ENCODE measurements around the gene C16orf96. TPM values are rescaled to one million over a fixed set of nuclear protein-coding genes. Genes with fewer than 3 reads are reported as not detected.
A peak's percentile ranks its signal among the peaks of the same experiment; 100 is the strongest.

The C16orf96 gene
- total RNA-seq, 6 donors from 2014 or later = 0.24 to 1.0 (median 0.46) TPM; not detected in 1

DNA sequence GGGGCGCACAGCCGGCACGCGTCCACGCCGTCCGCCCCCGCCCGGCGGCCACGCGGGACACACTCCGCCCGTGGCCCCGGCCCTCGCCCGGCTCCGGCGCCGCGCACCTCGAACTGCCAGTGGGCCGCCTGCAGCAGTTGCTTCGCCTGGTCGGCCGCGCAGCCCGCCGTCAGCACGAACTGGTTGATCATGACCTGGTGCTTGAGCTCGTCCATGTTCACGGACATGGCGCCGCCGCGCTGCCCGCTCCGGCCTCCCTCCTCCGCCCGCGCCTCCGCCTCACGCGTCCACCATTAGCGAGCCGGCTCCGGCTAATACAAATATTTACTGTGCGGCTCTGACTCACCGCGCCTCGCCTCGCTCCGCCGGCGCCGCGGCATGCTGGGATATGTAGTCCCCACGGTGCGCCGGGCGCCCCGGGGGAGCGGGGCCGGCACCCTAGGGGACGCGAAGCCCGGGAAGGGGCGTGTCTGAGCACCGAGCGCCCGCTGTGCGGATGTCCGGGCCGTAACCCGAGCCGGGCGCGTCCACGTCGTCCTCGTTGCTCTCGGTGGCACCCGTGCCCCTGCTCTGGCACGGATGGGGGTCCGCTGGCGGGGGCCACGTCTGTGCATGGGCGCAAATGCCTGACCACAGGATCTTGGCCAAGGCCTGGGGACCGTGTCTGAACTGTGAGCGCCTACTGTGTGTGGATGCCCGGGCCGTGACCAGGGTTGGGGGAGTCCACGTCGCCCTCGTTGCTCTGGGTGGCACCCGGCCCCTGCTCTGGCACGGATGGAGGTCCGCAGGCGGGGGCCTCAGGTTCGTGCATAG lies 58.6 kb downstream of the C16orf96 start, which contains the start of gene UBALD1:
UBALD1 (minus strand) TSS at position 318 of the 813 bp plus-strand sequence; CDS start at position 227, 91 bp downstream.
- peak; percentile 94 to 97 for DNase-seq
- H3K27ac ChIP-seq = peak within 1 kb of the TSS; percentile 90 to 96 (median 92)
- peak; percentile 82 to 83 for ATAC-seq (ENCODE audit: low FRiP score in 2 of 2)
- H3K36me3 ChIP-seq = peaks cover 0 to 7% (median 0%) of the 10 kb centered on the region in 4 donors
- no peaks in the 10 kb centered on the region for H3K9me3 ChIP-seq
- H3K27me3 ChIP-seq = no peaks in the 10 kb centered on the region
- H3K4me1 ChIP-seq = peaks cover 49 to 73% (median 61%) of the 10 kb centered on the region in 4 donors
- TF ChIP-seq POLR2A (IDR thresholded peaks at IDR 0.05) (peak in 3 of 4 donors; percentile 88 to 98 (median 97)), EP300 (IDR thresholded peaks at IDR 0.05) (peak in 1 of 4 donors; percentile 65), POLR2AphosphoS5 (IDR thresholded peaks at IDR 0.05) (peak; percentile 90 to 98)
- TF ChIP-seq, protein P1, sequence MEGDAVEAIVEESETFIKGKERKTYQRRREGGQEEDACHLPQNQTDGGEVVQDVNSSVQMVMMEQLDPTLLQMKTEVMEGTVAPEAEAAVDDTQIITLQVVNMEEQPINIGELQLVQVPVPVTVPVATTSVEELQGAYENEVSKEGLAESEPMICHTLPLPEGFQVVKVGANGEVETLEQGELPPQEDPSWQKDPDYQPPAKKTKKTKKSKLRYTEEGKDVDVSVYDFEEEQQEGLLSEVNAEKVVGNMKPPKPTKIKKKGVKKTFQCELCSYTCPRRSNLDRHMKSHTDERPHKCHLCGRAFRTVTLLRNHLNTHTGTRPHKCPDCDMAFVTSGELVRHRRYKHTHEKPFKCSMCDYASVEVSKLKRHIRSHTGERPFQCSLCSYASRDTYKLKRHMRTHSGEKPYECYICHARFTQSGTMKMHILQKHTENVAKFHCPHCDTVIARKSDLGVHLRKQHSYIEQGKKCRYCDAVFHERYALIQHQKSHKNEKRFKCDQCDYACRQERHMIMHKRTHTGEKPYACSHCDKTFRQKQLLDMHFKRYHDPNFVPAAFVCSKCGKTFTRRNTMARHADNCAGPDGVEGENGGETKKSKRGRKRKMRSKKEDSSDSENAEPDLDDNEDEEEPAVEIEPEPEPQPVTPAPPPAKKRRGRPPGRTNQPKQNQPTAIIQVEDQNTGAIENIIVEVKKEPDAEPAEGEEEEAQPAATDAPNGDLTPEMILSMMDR (IDR thresholded peaks at IDR 0.05) = peak in 1 of 6 experiments; percentile 23
- peak within 1 kb of the TSS; percentile 90 to 100 (median 96) for H3K4me3 ChIP-seq
- 14 to 18% methylated on average over 16 to 59 of the region's 100 CpGs for WGBS, 2 donors

GRCh38 chr16:4615384-4616046 lies 59.4 kb downstream of the C16orf96 start:
- Histone ChIP-seq H3K27ac (peak overlapping the region; percentile 90 to 96 (median 92)), H3K4me1 (peaks cover 49 to 72% (median 61%) of the 10 kb centered on the region in 4 donors), H3K27me3 (no peaks in the 10 kb centered on the region), H3K4me3 (peak overlapping the region in 3 of 4 donors; percentile 96 to 100 (median 97)), H3K36me3 (no peaks in the 10 kb centered on the region), H3K9me3 (no peaks in the 10 kb centered on the region)
- DNase-seq (peak in 1 of 2 donors; percentile 85), ATAC-seq (ENCODE audit: low FRiP score in 2 of 2) (no peak)
- no peak for TF ChIP-seq POLR2AphosphoS5 (IDR thresholded peaks at IDR 0.05)
- WGBS, 2 donors = 76 to 88% methylated on average over 18 to 38 of the region's 39 CpGs

DNA sequence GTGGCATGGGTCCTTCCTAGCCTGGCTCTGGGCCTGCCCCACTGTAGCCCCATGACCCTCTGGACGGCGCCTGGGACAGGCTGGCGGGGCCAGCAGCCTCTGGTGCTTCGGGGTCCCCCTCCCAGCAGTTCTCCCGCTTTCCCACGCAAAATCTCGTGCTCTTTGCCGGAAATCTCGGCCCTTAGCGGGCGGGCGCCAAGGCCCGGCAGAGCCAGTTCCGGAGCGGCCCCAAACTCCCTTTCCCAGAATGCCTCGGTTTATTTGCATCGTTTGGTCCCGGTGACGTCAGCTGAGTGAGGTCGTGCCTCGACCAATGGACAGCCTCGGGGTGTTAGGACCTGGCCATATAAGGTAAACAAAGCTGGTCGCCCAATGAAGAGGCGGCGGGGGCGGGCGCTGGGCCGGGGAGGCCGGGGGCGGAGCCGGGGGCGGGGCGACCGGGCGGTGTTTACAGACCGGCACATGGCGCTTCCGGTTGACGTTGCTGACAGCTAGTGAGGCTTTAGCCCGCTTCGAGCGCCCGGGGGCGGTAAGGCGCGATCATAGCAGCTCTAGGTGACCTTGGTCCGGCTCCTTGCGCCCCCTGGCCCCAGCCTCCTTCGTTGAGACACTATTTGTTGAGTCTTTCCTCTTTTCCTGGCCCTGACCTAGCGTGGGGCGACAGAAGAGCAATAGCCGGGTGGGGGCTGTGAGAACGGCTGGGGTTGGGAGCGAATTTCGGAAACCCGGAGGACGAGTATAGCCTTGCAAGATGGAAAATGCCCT lies 60.1 kb downstream of the C16orf96 start:
- 0 to 5% methylated on average over 15 to 44 of the region's 57 CpGs for WGBS, 2 donors
- H3K4me3 ChIP-seq = peak overlapping the region; percentile 33 to 100 (median 76)
- H3K4me1 ChIP-seq = peaks cover 49 to 67% (median 60%) of the 10 kb centered on the region in 4 donors
- TF ChIP-seq, protein P1 (IDR thresholded peaks at IDR 0.05) = peak in 4 of 6 experiments; percentile 9 to 44 (median 38)
- TF ChIP-seq POLR2A (IDR thresholded peaks at IDR 0.05) (peak in 3 of 4 donors; percentile 47 to 83 (median 52)), EP300 (IDR thresholded peaks at IDR 0.05) (peak in 1 of 4 donors; percentile 46), POLR2AphosphoS5 (IDR thresholded peaks at IDR 0.05) (peak; percentile 82 to 85)
- H3K36me3 ChIP-seq = no peaks in the 10 kb centered on the region
- peak overlapping the region; percentile 94 to 97 (median 95) for H3K27ac ChIP-seq
- ATAC-seq (ENCODE audit: low FRiP score in 2 of 2) (peak; percentile 93 to 96), DNase-seq (peak; percentile 100)
- H3K27me3 ChIP-seq = no peaks in the 10 kb centered on the region
- no peaks in the 10 kb centered on the region for H3K9me3 ChIP-seq

- Histone ChIP-seq H3K36me3 (no peaks in the 10 kb centered on the region), H3K27ac (peak overlapping the region; percentile 58 to 97 (median 94)), H3K4me3 (no peak overlapping the region), H3K9me3 (no peaks in the 10 kb centered on the region), H3K27me3 (no peaks in the 10 kb centered on the region), H3K4me1 (peaks cover 34 to 51% (median 44%) of the 10 kb centered on the region in 4 donors)
- no peak for DNase-seq
- no peak for TF ChIP-seq EP300 (IDR thresholded peaks at IDR 0.05)
- TF ChIP-seq POLR2A (IDR thresholded peaks at IDR 0.05) = no peak
- TF ChIP-seq POLR2AphosphoS5 (IDR thresholded peaks at IDR 0.05) = no peak
- TF ChIP-seq, protein P1 (IDR thresholded peaks at IDR 0.05) = no peak
- no peak for ATAC-seq (ENCODE audit: low FRiP score in 2 of 2)
- 79 to 82% methylated on average over 7 to 8 of the region's 8 CpGs for WGBS, 2 donors
These were observed 61.7 kb downstream of the C16orf96 start for GRCh38 chr16:4617880-4618279.
